HCEC 1CT (cell line): Measurements from ENCODE around the gene CEP76.

ENCODE experiments used
- DNase-seq: peaks from one replicate; pipeline ENCODE4 v3.0.0-alpha.2; 2017

Gene CEP76

GRCh38 chr18:12702221-12703095 is at the start of gene CEP76, which contains the start of gene PSMG2:
Gene CEP76, minus strand, starts transcription at chr18:12702723. Its CDS starts 175 bp downstream, at chr18:12702548.
Gene PSMG2, plus strand, starts transcription at chr18:12703042. Its CDS starts 66 bp downstream, at chr18:12703108.
- peak; percentile 86 for DNase-seq

- no peak for DNase-seq
These were observed 49.4 kb upstream of the CEP76 start for GRCh38 chr18:12751891-12752290.

- no peak for DNase-seq
These were observed 49.0 kb upstream of the CEP76 start for GRCh38 chr18:12751503-12751884.

GRCh38 chr18:12750715-12751502 is 48.4 kb upstream of the CEP76 start:
- no peak for DNase-seq

GRCh38 chr18:12750076-12750714 is 47.7 kb upstream of the CEP76 start:
- DNase-seq, result no peak

- DNase-seq, result no peak
These were observed 46.6 kb upstream of the CEP76 start for GRCh38 chr18:12749121-12749520.

GRCh38 chr18:12748671-12749070 is 46.1 kb upstream of the CEP76 start:
- peak; percentile 57 for DNase-seq

GRCh38 chr18:12747530-12748315 is 45.2 kb upstream of the CEP76 start:
- DNase-seq, result no peak

- DNase-seq, result no peak
These were observed 42.7 kb upstream of the CEP76 start for GRCh38 chr18:12745095-12745795.

- peak; percentile 82 for DNase-seq
These were observed 41.6 kb upstream of the CEP76 start for GRCh38 chr18:12744103-12744502.

GRCh38 chr18:12742453-12742852 is 39.9 kb upstream of the CEP76 start:
- DNase-seq, result peak; percentile 95

GRCh38 chr18:12741351-12741750 is 38.8 kb upstream of the CEP76 start:
- DNase-seq, result peak; percentile 87

GRCh38 chr18:12737243-12737902 is 34.9 kb upstream of the CEP76 start:
- DNase-seq, result no peak

- peak; percentile 53 for DNase-seq
These were observed 24.4 kb upstream of the CEP76 start for GRCh38 chr18:12726774-12727550.

GRCh38 chr18:12726331-12726730 is 23.8 kb upstream of the CEP76 start:
- no peak for DNase-seq

GRCh38 chr18:12722731-12723130 is 20.2 kb upstream of the CEP76 start:
- DNase-seq, result no peak

- no peak for DNase-seq
These were observed 19.2 kb upstream of the CEP76 start for GRCh38 chr18:12721495-12722275.

GRCh38 chr18:12711446-12711845 is 8.9 kb upstream of the CEP76 start:
- no peak for DNase-seq

- DNase-seq, result peak; percentile 28
These were observed 1.1 kb upstream of the CEP76 start for GRCh38 chr18:12703664-12704063.
